OCI-LY3 (cell line): Measurements from ENCODE around the gene ASTN2.
A peak's percentile ranks its signal among the peaks of the same experiment; 100 is the strongest.
"Not testable (repeated sequence)": the region's sequence is repeated elsewhere in the genome, so short reads cannot be mapped to it uniquely, and the experiment has no call there.

Experiments used
- H2AFZ ChIP-seq: fragments of 200-600, 300-600 bp; shearing (Covaris generic); 2 replicates; pipeline ENCODE4 v1.6.0; 2014; ENCODE audit warnings: antibody characterized with exemption, low read depth, low read length
- H3K27ac ChIP-seq: fragments of 200-600, 300-600 bp; sonication (generic); 2 replicates; pipeline ENCODE4 v1.5.1; 2014; ENCODE audit warnings: mild to moderate bottlenecking, low read length, moderate library complexity, mixed read lengths
- H3K27me3 ChIP-seq: fragments of 200-600, 300-600 bp; sonication (generic); 2 replicates; pipeline ENCODE4 v1.6.1; 2014; ENCODE audit warnings: low read depth, low read length, mixed read lengths
- H3K36me3 ChIP-seq: fragments of 200-600, 300-600 bp; sonication (generic); replicated peaks from 2 replicates; pipeline ENCODE3; 2014; ENCODE audit warnings: low read depth, low read length, mixed read lengths
- H3K4me1 ChIP-seq: fragments of 300-600, 200-600 bp; sonication (generic); 2 replicates; pipeline ENCODE4 v1.6.1; 2014; ENCODE audit warnings: low read length, mixed read lengths
- H3K4me2 ChIP-seq: fragments of 200-600, 300-600 bp; sonication (generic); 2 replicates; pipeline ENCODE4 v1.6.1; 2014; ENCODE audit warnings: low read length, mixed read lengths
- H3K4me3 ChIP-seq: fragments of 300-600, 200-600 bp; sonication (generic); 2 replicates; pipeline ENCODE4 v1.5.1; 2014; ENCODE audit warnings: antibody characterized with exemption, mild to moderate bottlenecking, low read length, moderate library complexity
- H3K79me2 ChIP-seq: fragments of 300-600, 200-600 bp; shearing (Covaris generic); 2 replicates; pipeline ENCODE4 v1.6.1; 2014; ENCODE audit warnings: mild to moderate bottlenecking, low read length, mixed read lengths
- H3K9ac ChIP-seq: fragments of 300-600, 200-600 bp; shearing (Covaris generic); 2 replicates; pipeline ENCODE4 v1.6.0; 2014; ENCODE audit warnings: mild to moderate bottlenecking, low read length, moderate library complexity
- H3K9me3 ChIP-seq: fragments of 200-600, 300-600 bp; shearing (Covaris generic); 2 replicates; pipeline ENCODE4 v1.6.1; 2014; ENCODE audit warnings: low read length, mixed read lengths; ENCODE audit not compliant: insufficient read depth
- H4K20me1 ChIP-seq: fragments of 200-600, 300-600 bp; sonication (generic); 2 replicates; pipeline ENCODE4 v1.6.1; 2016; ENCODE audit warnings: low read length, mixed read lengths; ENCODE audit not compliant: insufficient read depth
- CTCF ChIP-seq: fragments of 200-600, 300-600 bp; sonication (generic); IDR thresholded peaks from 2 replicates; pipeline ENCODE4 v1.5.1; 2014; ENCODE audit warnings: antibody characterized with exemption, low read length, low read depth
- EZH2phosphoT487 ChIP-seq: fragments of 200-600 bp; shearing (Covaris generic); IDR thresholded peaks from 2 replicates; pipeline ENCODE4 v1.6.1; 2018; ENCODE audit warnings: antibody characterized with exemption, mixed run types, low read depth

The ASTN2 gene

GRCh38 chr9:116691607-116692006 lies 723.2 kb downstream of the ASTN2 start:
- Histone ChIP-seq H3K9ac (no peak overlapping the region), H2AFZ (no peak overlapping the region), H4K20me1 (peaks cover 72% of the 10 kb centered on the region), H3K36me3 (peaks cover 32% of the 10 kb centered on the region), H3K27me3 (no peaks in the 10 kb centered on the region), H3K9me3 (no peaks in the 10 kb centered on the region), H3K79me2 (peaks cover 81% of the 10 kb centered on the region), H3K27ac (no peak overlapping the region), H3K4me1 (peaks cover 30% of the 10 kb centered on the region), H3K4me3 (no peak overlapping the region), H3K4me2 (no peak overlapping the region)
- TF ChIP-seq CTCF (no peak), EZH2phosphoT487 (no peak)

- H3K27ac ChIP-seq, H2AFZ ChIP-seq, H3K27me3 ChIP-seq, H3K9ac ChIP-seq, H3K4me2 ChIP-seq, H3K4me3 ChIP-seq, H3K9me3 ChIP-seq: not testable (repeated sequence)
- Histone ChIP-seq H3K4me1 (peaks cover 36% of the 10 kb centered on the region), H4K20me1 (peaks cover 71% of the 10 kb centered on the region), H3K79me2 (peaks cover 78% of the 10 kb centered on the region), H3K36me3 (peaks cover 29% of the 10 kb centered on the region)
These were observed 724.1 kb downstream of the ASTN2 start for GRCh38 chr9:116690805-116691204.

GRCh38 chr9:116689486-116690032 lies 725.3 kb downstream of the ASTN2 start:
- peaks cover 60% of the 10 kb centered on the region for H4K20me1 ChIP-seq
- H3K4me3 ChIP-seq: no peak overlapping the region
- no peak overlapping the region for H3K9ac ChIP-seq
- H3K27me3 ChIP-seq: no peaks in the 10 kb centered on the region
- H3K9me3 ChIP-seq: no peaks in the 10 kb centered on the region
- H2AFZ ChIP-seq: no peak overlapping the region
- H3K4me1 ChIP-seq: peaks cover 36% of the 10 kb centered on the region
- peaks cover 65% of the 10 kb centered on the region for H3K79me2 ChIP-seq
- H3K27ac ChIP-seq: no peak overlapping the region
- H3K36me3 ChIP-seq: peaks cover 20% of the 10 kb centered on the region
- TF ChIP-seq EZH2phosphoT487: no peak
- no peak for TF ChIP-seq CTCF
- no peak overlapping the region for H3K4me2 ChIP-seq

- Histone ChIP-seq H3K27me3 (no peaks in the 10 kb centered on the region), H4K20me1 (peaks cover 58% of the 10 kb centered on the region), H3K9ac (no peak overlapping the region), H3K79me2 (peaks cover 63% of the 10 kb centered on the region), H3K27ac (no peak overlapping the region), H2AFZ (no peak overlapping the region), H3K4me3 (peak overlapping the region; percentile 82; the same call in 1 of the 2 replicates), H3K36me3 (peaks cover 17% of the 10 kb centered on the region), H3K4me1 (peaks cover 36% of the 10 kb centered on the region), H3K4me2 (peak overlapping the region; percentile 98; the same call in 1 of the 2 replicates), H3K9me3 (no peaks in the 10 kb centered on the region)
- TF ChIP-seq EZH2phosphoT487: no peak
- no peak for TF ChIP-seq CTCF
These were observed 725.9 kb downstream of the ASTN2 start for GRCh38 chr9:116688806-116689485.
